ENCODE results near the gene MID1. TPM values are rescaled to one million over a fixed set of nuclear protein-coding genes. Genes with fewer than 3 reads are reported as not detected.

Gene MID1
- total RNA-seq, 1 donor, result 20.4 TPM

DNA sequence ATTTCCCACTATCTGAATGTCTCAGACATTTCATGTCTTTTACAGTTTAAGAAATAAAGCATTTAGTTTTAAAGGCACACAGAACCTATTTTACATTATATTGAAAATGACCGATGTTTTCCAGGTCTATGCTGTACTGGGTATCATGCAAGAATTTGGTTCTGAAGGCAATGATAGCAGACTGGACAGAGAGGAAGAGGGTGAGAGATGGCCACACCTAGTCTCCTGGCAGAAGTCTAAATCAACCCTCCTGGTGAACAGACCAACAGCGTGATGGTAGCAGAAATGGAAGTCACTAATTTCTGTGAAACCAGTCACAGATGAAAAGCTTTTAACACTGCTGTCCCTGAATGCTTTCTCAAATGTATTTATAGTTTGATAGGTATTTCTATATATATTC, 41.9 kb downstream of the MID1 start:
- no peak for DNase-seq (ENCODE audit: low read depth)
- H3K4me3 ChIP-seq (ENCODE audit: low read depth, low read length), result no peak overlapping the region
- TF ChIP-seq, protein P1, sequence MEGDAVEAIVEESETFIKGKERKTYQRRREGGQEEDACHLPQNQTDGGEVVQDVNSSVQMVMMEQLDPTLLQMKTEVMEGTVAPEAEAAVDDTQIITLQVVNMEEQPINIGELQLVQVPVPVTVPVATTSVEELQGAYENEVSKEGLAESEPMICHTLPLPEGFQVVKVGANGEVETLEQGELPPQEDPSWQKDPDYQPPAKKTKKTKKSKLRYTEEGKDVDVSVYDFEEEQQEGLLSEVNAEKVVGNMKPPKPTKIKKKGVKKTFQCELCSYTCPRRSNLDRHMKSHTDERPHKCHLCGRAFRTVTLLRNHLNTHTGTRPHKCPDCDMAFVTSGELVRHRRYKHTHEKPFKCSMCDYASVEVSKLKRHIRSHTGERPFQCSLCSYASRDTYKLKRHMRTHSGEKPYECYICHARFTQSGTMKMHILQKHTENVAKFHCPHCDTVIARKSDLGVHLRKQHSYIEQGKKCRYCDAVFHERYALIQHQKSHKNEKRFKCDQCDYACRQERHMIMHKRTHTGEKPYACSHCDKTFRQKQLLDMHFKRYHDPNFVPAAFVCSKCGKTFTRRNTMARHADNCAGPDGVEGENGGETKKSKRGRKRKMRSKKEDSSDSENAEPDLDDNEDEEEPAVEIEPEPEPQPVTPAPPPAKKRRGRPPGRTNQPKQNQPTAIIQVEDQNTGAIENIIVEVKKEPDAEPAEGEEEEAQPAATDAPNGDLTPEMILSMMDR (IDR thresholded peaks at IDR 0.05; ENCODE audit: insufficient read depth, low read length), result no peak

DNA sequence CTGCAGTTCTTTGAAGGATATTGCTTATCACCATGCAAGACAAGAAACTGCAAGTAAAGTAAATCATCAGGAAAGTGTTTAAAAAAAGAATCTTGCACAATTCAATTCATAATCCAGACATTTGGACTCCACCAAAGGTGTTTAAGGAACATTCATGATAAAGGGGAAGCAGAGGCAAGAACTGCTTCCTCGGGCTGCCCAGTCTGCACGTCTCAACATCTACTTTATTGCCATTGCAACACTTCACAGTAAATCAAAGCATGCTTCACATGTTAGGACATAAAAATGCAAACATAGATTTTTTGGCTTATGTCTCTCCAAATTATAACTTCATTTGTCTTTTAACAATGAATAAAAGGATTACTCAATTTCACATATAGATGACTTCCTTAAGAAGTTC, 42.5 kb downstream of the MID1 start:
- H3K4me3 ChIP-seq (ENCODE audit: low read depth, low read length), result no peak overlapping the region
- TF ChIP-seq, protein P1 (IDR thresholded peaks at IDR 0.05; ENCODE audit: insufficient read depth, low read length), result no peak
- peak; percentile 56 for DNase-seq (ENCODE audit: low read depth)

DNA sequence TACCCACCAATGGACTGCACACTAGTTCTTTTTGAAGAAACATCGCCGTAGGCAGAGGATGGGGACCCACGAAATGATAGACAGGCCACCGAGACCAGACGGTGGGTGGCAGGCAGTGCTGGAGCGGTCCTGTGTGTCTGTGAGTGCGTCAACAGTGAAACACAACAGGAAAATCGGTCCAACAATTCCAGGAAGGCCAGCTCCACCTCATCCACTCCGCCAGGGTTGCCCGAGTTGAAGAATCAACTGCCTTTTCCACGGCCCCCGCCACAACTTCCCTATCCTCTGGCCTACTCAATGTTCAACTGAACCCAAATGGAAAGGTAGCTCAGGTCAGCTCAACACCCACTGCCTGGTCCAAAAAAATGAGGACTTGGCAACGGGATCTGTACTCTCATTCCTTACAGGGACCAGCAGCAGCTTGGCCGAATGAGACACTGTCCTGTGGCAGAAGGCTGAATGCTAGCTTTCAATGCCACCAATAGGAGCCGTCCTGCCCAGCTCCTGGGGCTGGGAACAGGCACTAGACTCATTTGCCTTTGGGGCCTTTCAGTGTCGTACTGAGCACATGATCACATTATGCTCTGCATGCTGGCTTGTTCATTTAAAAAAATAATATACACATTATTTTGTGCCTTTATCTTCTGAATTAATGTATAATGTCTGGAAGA, 43.5 kb downstream of the MID1 start:
- TF ChIP-seq, protein P1 (IDR thresholded peaks at IDR 0.05; ENCODE audit: insufficient read depth, low read length), result no peak
- DNase-seq (ENCODE audit: low read depth), result no peak
- no peak overlapping the region for H3K4me3 ChIP-seq (ENCODE audit: low read depth, low read length)

DNA sequence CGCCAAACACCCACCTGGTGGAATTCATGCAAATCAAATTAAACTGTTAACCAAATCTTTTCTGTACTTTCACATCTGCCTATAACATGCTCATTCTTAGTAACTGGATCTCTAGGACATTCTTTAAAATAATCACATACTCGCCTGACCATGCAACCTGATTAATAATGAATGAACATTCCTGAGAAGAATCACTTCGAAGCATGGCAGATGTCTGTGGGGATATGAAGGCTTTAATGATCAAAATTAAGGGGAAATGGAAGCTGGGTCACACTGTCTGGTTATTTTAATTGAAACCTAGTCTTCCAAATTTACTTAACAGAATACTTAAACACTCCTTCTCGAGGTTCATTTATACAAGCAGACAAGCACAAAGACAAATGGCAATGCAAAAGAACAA, 44.2 kb downstream of the MID1 start:
- no peak for DNase-seq (ENCODE audit: low read depth)
- no peak overlapping the region for H3K4me3 ChIP-seq (ENCODE audit: low read depth, low read length)
- TF ChIP-seq, protein P1 (IDR thresholded peaks at IDR 0.05; ENCODE audit: insufficient read depth, low read length), result no peak

DNA sequence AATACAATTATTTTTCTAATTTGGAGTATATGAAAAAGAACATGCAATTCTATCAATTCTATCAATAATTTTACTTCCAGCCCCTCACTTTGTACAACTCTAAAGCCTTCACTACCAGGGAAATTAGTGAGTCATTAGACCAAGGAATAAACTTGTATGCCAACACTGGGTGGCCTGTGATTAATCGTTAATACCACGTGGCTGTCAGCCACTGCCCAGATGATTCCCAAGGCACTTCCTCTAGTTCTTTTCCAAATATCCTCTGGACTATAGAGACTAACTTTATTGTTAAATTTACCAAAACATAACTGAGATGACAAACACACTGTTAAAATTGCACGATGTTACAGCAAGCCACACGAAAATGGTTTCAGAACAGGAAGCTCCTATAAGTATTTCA, 45.7 kb downstream of the MID1 start:
- H3K4me3 ChIP-seq (ENCODE audit: low read depth, low read length), result no peak overlapping the region
- DNase-seq (ENCODE audit: low read depth), result peak; percentile 51
- TF ChIP-seq, protein P1 (IDR thresholded peaks at IDR 0.05; ENCODE audit: insufficient read depth, low read length), result no peak

DNA sequence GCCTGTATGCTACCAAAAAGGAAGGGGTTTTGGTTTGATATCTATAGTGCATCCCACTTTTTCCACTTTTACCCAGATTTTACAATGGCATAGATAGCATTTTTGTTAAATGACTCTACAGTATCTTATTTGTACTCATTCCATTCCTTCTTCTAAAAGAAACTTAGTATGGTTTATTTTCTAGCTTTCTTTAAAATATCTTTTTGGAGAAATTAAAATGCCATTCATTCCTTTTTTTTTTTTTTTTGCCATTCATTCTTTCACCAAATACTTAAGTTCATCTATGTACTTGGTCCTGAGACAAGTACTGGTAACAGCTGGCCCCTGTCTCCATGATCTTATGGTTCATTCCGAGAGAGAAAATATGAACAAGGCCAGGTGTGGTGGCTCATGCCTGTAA, 49.1 kb downstream of the MID1 start:
- TF ChIP-seq, protein P1 (IDR thresholded peaks at IDR 0.05; ENCODE audit: insufficient read depth, low read length), result no peak
- peak; percentile 46 for DNase-seq (ENCODE audit: low read depth)
- H3K4me3 ChIP-seq (ENCODE audit: low read depth, low read length), result no peak overlapping the region

DNA sequence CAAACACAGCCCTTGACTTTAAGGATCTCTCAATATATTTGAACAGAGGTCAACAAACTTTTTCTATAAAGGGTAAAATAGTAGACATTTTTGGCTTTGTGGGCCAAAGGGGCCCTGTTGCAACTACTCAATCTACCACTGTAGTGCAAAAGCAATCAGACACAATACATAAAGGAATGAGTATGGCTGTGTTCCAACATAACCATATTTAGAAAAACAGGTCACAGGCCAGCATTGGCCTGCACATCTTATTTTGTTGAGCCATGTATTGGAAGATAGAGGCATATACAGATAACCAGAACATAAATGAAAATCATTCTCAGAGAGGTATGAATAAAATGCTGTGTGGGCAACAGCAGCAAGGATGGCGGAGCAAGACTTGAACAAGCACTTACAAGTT, 49.8 kb downstream of the MID1 start:
- DNase-seq (ENCODE audit: low read depth), result peak; percentile 44
- H3K4me3 ChIP-seq (ENCODE audit: low read depth, low read length), result no peak overlapping the region
- TF ChIP-seq, protein P1 (IDR thresholded peaks at IDR 0.05; ENCODE audit: insufficient read depth, low read length), result no peak
